Hypothalamus (tissue), 51 donors: Measurements from ENCODE around the gene ECM1.

Experiments
- DNase-seq, 51 donors: peaks; one replicate each; lab custom pipeline; 2025; lab: John Stamatoyannopoulos, UW

ECM1 gene

DNA sequence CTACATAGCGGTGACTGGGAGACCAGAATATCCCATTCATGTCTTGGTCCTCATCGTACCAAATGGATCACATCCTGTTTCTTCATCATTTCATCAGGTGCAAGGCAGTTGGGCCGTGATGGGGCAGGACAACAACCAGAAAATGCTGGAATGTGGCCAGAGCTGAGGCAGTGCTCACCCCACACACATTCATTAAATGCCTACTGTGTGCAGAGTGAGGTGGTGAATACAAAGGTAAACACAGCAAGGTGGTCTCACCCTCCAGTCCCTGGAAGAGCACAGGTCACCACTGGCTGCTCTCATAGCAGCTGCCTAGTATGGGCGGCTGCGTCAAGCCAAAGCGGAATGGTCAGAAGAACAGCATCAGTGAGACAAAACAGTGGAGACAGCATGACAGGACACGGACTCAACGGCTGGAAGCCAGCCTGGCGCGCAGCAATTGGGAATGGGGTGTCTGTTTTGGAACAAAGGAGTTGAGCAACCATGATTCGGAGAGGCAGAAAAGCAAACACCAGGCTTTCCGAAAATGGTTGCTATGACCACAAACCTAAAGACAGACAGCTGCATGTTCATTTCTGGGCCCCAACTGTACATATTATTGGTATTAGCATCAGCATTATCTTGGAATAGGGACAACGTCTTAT lies 35.7 kb downstream of the ECM1 start:
- no peak for DNase-seq

DNA sequence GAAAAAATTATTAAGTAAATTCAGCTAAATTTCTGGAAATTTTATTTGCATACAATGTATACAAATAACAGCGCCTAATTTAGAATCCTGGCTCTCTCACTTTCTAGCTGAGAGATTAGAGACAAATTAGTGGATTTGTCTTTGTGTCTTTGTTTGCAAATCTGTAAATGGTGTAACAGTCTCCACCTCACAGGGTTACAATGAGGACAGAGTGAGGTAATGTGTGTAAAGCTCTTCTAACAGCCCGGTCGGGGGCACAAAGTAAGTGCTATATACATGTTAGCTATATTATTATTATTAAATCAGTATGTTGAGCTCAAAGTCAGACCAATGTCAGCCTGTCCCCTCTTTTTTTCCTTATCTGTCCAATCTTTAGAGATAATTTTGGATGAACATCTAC lies 36.3 kb downstream of the ECM1 start:
- no peak for DNase-seq

- DNase-seq = no peak
These were observed 37.6 kb downstream of the ECM1 start for GRCh38 chr1:150545486-150546032.

DNA sequence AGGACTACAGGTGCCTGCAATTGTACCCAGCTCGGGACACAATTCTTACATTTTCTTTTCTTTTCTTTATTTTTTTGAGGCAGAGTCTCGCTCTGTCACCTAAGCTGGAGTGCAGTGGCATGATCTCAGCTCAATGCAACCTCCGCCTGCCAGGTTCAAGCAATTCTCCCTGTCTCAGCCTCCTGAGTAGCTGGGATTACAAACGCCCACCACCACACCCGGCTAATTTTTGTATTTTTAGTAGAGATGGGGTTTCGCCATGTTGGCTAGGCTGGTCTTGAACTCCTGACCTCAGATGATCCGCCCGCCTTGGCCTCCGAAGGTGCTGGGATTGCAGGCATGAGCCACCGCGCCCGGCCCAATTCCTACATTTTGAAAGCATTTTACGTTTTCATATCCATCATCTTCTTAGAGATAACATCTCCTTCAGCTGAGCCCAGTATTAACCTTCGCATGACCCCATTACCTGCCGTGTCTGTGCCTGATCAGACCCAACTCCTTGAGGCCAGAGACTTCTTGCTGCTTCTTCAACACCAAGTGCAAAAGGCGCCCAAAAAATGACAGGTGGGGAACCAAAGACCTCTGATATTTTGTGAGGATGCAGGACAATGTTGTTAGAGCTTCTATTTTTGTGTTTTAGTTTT lies 38.5 kb downstream of the ECM1 start:
- DNase-seq = no peak

DNA sequence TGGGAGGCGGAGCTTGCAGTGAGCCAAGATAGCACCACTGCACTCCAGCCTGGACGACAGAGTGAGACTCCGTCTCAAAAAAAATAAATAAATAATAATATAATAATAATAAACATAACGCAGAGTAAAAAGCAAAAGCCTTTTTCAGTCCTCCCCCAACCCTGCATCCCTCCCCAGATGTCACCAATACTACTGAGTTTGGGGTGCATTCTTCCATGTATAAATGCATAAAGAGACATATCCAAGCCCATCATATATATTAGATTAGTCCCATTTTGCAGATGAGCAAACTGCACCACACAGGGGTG lies 40.4 kb downstream of the ECM1 start:
- no peak for DNase-seq

- DNase-seq = peak in 21 of 51 donors; percentile 6 to 55 (median 23)
These were observed 41.0 kb downstream of the ECM1 start, which contains the start of gene ADAMTSL4 for GRCh38 chr1:150548632-150549495. ADAMTSL4 (plus strand) TSS chr1:150549408; CDS start chr1:150552289, 2,881 bp downstream.

GRCh38 chr1:150549496-150550221 lies 41.8 kb downstream of the ECM1 start:
- DNase-seq = no peak

- DNase-seq = peak in 3 of 51 donors; percentile 7 to 17 (median 14)
These were observed 42.5 kb downstream of the ECM1 start for GRCh38 chr1:150550222-150551050.

DNA sequence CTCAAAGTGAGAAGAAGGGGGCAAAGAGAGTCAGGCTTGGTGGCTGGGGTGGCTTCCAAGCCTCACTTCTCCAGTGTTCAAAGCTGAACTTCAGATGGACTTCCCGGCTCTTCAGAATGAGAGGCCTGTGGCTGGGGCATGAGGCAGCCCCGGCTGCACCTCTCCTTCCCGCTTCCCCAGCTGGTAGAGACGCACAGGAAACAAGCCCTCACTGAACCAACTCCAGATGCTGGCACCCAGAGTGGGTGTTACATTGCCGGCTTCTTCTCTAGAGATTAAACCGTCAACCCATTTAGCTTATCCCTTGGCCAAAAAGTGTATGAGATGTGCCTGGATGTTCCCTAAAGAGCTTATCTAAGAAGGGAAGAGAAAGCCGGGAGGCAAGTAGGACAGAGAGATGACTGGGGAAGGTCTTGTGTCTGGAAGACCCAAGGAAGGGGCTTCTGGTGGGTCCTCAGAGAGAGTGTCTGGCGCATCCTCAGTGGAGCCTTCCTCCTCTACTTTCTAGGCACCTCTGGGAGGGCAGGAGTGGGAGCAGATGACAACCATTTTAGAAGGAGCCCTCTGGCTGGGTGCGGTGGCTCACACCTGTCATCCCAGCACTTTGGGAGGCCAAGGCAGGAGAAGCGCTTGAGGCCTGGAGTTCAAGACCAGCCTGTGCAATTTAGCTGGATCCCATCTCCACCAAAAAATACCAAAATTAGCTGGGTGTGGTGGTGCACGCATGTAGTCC lies 43.3 kb downstream of the ECM1 start:
- peak in 2 of 51 donors; percentile 2 to 5 for DNase-seq

- DNase-seq = no peak
These were observed 43.8 kb downstream of the ECM1 start for GRCh38 chr1:150551784-150552127.

- peak in 32 of 51 donors; percentile 10 to 74 (median 28) for DNase-seq
These were observed 44.4 kb downstream of the ECM1 start for GRCh38 chr1:150552128-150552910.

DNA sequence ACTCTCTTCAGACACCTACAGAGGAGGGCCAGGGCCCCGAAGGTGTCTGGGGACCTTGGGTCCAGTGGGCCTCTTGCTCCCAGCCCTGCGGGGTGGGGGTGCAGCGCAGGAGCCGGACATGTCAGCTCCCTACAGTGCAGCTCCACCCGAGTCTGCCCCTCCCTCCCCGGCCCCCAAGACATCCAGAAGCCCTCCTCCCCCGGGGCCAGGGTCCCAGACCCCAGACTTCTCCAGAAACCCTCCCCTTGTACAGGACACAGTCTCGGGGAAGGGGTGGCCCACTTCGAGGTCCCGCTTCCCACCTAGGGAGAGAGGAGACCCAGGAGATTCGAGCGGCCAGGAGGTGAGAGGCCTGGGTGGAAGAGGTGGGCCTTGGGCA lies 45.0 kb downstream of the ECM1 start:
- DNase-seq = no peak

DNA sequence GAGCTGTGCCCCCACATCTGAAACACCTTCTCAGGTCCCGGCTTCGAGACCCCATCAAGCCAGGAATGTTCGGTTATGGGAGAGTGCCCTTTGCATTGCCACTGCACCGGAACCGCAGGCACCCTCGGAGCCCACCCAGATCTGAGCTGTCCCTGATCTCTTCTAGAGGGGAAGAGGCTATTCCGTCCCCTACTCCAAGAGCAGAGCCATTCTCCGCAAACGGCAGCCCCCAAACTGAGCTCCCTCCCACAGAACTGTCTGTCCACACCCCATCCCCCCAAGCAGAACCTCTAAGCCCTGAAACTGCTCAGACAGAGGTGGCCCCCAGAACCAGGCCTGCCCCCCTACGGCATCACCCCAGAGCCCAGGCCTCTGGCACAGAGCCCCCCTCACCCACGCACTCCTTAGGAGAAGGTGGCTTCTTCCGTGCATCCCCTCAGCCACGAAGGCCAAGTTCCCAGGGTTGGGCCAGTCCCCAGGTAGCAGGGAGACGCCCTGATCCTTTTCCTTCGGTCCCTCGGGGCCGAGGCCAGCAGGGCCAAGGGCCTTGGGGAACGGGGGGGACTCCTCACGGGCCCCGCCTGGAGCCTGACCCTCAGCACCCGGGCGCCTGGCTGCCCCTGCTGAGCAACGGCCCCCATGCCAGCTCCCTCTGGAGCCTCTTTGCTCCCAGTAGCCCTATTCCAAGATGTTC lies 45.6 kb downstream of the ECM1 start:
- no peak for DNase-seq

- no peak for DNase-seq
These were observed 46.2 kb downstream of the ECM1 start for GRCh38 chr1:150554086-150554452.

- DNase-seq = no peak
These were observed 47.5 kb downstream of the ECM1 start for GRCh38 chr1:150555198-150555970.

DNA sequence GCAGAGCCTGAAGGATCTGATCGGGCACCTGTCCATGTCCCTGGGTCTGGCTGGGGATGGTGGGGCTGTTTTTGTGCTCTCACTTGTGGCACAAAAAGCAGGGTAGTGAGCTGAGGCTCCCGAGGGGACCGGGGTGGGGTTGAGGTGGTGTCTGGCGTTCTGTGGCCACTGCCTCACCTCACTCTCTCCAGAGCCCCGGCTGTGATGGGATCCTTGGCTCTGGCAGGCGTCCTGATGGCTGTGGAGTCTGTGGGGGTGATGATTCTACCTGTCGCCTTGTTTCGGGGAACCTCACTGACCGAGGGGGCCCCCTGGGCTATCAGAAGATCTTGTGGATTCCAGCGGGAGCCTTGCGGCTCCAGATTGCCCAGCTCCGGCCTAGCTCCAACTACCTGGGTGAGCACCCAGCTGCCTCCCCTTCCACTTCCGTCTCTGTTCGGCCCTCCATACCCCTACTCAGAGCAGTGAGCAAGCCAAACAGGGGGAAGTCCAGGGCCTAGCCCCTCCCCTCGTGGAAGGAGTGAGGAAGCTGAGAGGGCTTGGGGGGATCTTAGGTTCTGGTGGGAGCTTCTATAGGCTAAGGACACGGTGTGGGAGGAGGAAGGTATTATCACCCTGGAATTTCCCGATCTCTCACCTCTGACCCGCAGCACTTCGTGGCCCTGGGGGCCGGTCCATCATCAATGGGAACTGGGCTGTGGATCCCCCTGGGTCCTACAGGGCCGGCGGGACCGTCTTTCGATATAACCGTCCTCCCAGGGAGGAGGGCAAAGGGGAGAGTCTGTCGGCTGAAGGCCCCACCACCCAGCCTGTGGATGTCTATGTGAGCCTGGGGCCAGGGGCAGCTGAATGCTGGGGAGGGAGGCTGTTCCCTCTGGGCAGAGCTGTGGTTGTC lies 48.3 kb downstream of the ECM1 start:
- no peak for DNase-seq
